ENCODE results near the gene RUNX3. TPM values are rescaled to one million over a fixed set of nuclear protein-coding genes. Genes with fewer than 3 reads are reported as not detected.

The RUNX3 gene
- total and polyA plus RNA-seq, 10 donors = 17.3 to 76.3 (median 49.3) TPM

GRCh38 chr1:24860841-24861240 lies 69.2 kb downstream of the RUNX3 start:
- WGBS, 5 donors = 81 to 88% (median 83%) methylated on average over 12 to 15 of the region's 15 CpGs
- H3K9me3 ChIP-seq = no peaks in the 10 kb centered on the region
- TF ChIP-seq POLR2AphosphoS5 (IDR thresholded peaks at IDR 0.05) (no peak), CTCF (IDR thresholded peaks at IDR 0.05 in 8 of 11, conservative IDR thresholded peaks at IDR 0.05 in 3 of 11) (no peak), POLR2A (IDR thresholded peaks at IDR 0.05) (no peak)
- DNase-seq = no peak
- H3K4me1 ChIP-seq = peaks cover 0 to 6% (median 0%) of the 10 kb centered on the region in 6 donors
- no peak overlapping the region for H3K27ac ChIP-seq
- H3K4me3 ChIP-seq = no peak overlapping the region
- no peaks in the 10 kb centered on the region for H3K36me3 ChIP-seq
- H3K27me3 ChIP-seq (replicated peaks in 1 of 7) = peaks cover 0 to 45% (median 0%) of the 10 kb centered on the region in 7 donors
- intact Hi-C loops (cut with DNase I; ENCODE audit: low total_unique reads) = no loop called here

- Histone ChIP-seq H3K9me3 (no peaks in the 10 kb centered on the region), H3K27ac (no peak overlapping the region), H3K4me3 (no peak overlapping the region), H3K36me3 (no peaks in the 10 kb centered on the region), H3K4me1 (peaks cover 0 to 3% (median 0%) of the 10 kb centered on the region in 6 donors), H3K27me3 (replicated peaks in 1 of 7) (peaks cover 0 to 30% (median 0%) of the 10 kb centered on the region in 7 donors)
- 82 to 93% (median 88%) methylated on average over 10 of the region's 10 CpGs for WGBS, 5 donors
- intact Hi-C loops (cut with DNase I; ENCODE audit: low total_unique reads) = loop anchor here (10.0 kb wide), 1 partner anchor 55 kb away; no protein-coding TSS in a partner anchor
- TF ChIP-seq POLR2A (IDR thresholded peaks at IDR 0.05) = no peak
- DNase-seq = no peak
Measured at GRCh38 chr1:24859063-24860010, 70.7 kb downstream of the RUNX3 start.

GRCh38 chr1:24858277-24858676 lies 71.8 kb downstream of the RUNX3 start:
- no peak for DNase-seq
- Histone ChIP-seq H3K4me3 (no peak overlapping the region), H3K27me3 (replicated peaks in 1 of 7) (peaks cover 0 to 30% (median 0%) of the 10 kb centered on the region in 7 donors), H3K4me1 (no peaks in the 10 kb centered on the region), H3K36me3 (no peaks in the 10 kb centered on the region), H3K27ac (no peak overlapping the region), H3K9me3 (no peaks in the 10 kb centered on the region)
- 83 to 100% (median 97%) methylated on average over 1 of the region's 1 CpG for WGBS, 5 donors
- intact Hi-C loops (cut with DNase I; ENCODE audit: low total_unique reads) = loop anchor here (10.0 kb wide), 1 partner anchor 57 kb away; no protein-coding TSS in a partner anchor
- TF ChIP-seq CTCF (IDR thresholded peaks at IDR 0.05 in 8 of 11, conservative IDR thresholded peaks at IDR 0.05 in 3 of 11) (no peak), POLR2AphosphoS5 (IDR thresholded peaks at IDR 0.05) (no peak), POLR2A (IDR thresholded peaks at IDR 0.05) (no peak)

- no peak for DNase-seq
- intact Hi-C loops (cut with DNase I; ENCODE audit: low total_unique reads) = loop anchor here (10.0 kb wide), 1 partner anchor 57 kb away; no protein-coding TSS in a partner anchor
- peak overlapping the region in 1 of 8 donors; percentile 8 for H3K4me3 ChIP-seq
- 74 to 92% (median 82%) methylated on average over 6 of the region's 6 CpGs for WGBS, 5 donors
- no peaks in the 10 kb centered on the region for H3K4me1 ChIP-seq
- peaks cover 0 to 23% (median 0%) of the 10 kb centered on the region in 7 donors for H3K27me3 ChIP-seq (replicated peaks in 1 of 7)
- no peak for TF ChIP-seq POLR2A (IDR thresholded peaks at IDR 0.05)
- TF ChIP-seq CTCF (IDR thresholded peaks at IDR 0.05 in 8 of 11, conservative IDR thresholded peaks at IDR 0.05 in 3 of 11) = no peak
- no peak for TF ChIP-seq POLR2AphosphoS5 (IDR thresholded peaks at IDR 0.05)
- peak overlapping the region in 2 of 8 donors; percentile 21 to 49 for H3K27ac ChIP-seq
- no peaks in the 10 kb centered on the region for H3K9me3 ChIP-seq
- no peaks in the 10 kb centered on the region for H3K36me3 ChIP-seq
Measured at GRCh38 chr1:24857507-24858133, 72.5 kb downstream of the RUNX3 start.
